Tibial artery (tissue), 4 donors: ENCODE measurements around the gene TUB.

ENCODE experiments used
- DNase-seq, 2 donors: peaks; one replicate each; pipeline ENCODE4 v3.0.0-alpha.2; 2019
- H3K27ac ChIP-seq, 2 donors: fragments of 200-600 bp; sonication (generic) in 1 of 2; 1 replicate in 1 of 2; 2 replicates in 1 of 2; pipeline ENCODE4 v1.5.1; 2018 to 2019; ENCODE audit warnings: mild to moderate bottlenecking in 1 of 2
- H3K27me3 ChIP-seq, 2 donors: fragments of 200-600 bp; sonication (generic) in 1 of 2; one replicate each; pipeline versions ENCODE4 v1.5.1 to v1.6.0; 2016 to 2019
- H3K36me3 ChIP-seq, 3 donors: fragments of 200-600 bp; sonication (generic) in 2 of 3; one replicate each; pipeline ENCODE4 v1.5.1; 2016 to 2019; ENCODE audit warnings: mild to moderate bottlenecking in 2 of 3
- H3K4me1 ChIP-seq, 4 donors: fragments of 200-600 bp; sonication (generic) in 2 of 4; 1 replicate in 3 of 4; 2 replicates in 1 of 4; pipeline ENCODE4 v1.5.1; 2016 to 2019
- H3K4me3 ChIP-seq, 2 donors: fragments of 200-600 bp; sonication (generic) in 1 of 2; 1 replicate in 1 of 2; 2 replicates in 1 of 2; pipeline ENCODE4 v1.5.1; 2018 to 2019; ENCODE audit warnings: mild to moderate bottlenecking in 2 of 2
- H3K9me3 ChIP-seq, 3 donors: fragments of 200-600 bp; sonication (generic) in 1 of 3; one replicate each; pipeline ENCODE4 v1.5.1; 2016 to 2019
- CTCF ChIP-seq, 2 experiments: fragments of 200-600 bp in 1 of 2; fragments of 450-650 bp in 1 of 2; IDR thresholded peaks; one replicate each; pipeline ENCODE4 v1.5.1; 2017 to 2019; ENCODE audit warnings: antibody characterized with exemption in 2 of 2, mild to moderate bottlenecking in 1 of 2, moderate library complexity in 1 of 2
- intact Hi-C: fragments of 100-400 bp; cut with DNase I; formaldehyde crosslinking; loops from one replicate; pipeline ENCODE4 v1.15.0; 2023; ENCODE audit warnings: low total_unique reads

TUB gene

GRCh38 chr11:8092587-8093424, 11.8 kb downstream of the TUB start:
- Histone ChIP-seq H3K27ac (no peak overlapping the region), H3K27me3 (no peaks in the 10 kb centered on the region), H3K4me1 (peaks cover 0 to 4% (median 0%) of the 10 kb centered on the region in 4 donors), H3K4me3 (no peak overlapping the region), H3K36me3 (peaks cover 0 to 30% (median 20%) of the 10 kb centered on the region in 3 donors), H3K9me3 (no peaks in the 10 kb centered on the region)
- TF ChIP-seq CTCF (IDR thresholded peaks at IDR 0.05) = peak; percentile 51 to 52
- DNase-seq = peak; percentile 60 to 70
- intact Hi-C loops = no loop called here

- Histone ChIP-seq H3K27ac (no peak overlapping the region), H3K4me3 (no peak overlapping the region), H3K36me3 (peaks cover 0 to 42% (median 25%) of the 10 kb centered on the region in 3 donors), H3K9me3 (no peaks in the 10 kb centered on the region), H3K4me1 (peaks cover 0 to 4% (median 0%) of the 10 kb centered on the region in 4 donors), H3K27me3 (no peaks in the 10 kb centered on the region)
- intact Hi-C loops = no loop called here
- no peak for TF ChIP-seq CTCF (IDR thresholded peaks at IDR 0.05)
- DNase-seq = peak in 1 of 2 donors; percentile 7
Measured at GRCh38 chr11:8093931-8094575, 13.0 kb downstream of the TUB start.

DNA sequence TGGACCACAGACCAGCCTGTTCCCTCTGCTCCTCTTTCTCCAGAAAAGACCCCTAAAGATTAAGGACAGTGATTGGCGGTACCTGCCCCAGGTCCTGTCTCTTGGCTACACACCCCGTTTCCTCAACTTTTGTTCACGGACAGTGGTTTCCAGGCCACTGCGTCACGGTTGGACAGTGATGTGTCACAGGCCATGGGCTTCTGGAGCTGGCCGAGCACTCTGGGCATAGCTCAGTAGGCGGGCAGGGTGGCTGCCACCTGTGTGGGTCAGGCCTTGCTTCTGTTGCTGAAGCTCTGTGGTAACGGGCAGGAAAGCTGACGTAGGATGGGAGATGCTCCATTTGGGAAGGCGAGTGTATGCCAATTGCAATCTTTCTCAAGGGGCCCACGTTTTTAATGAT, 13.6 kb downstream of the TUB start:
- peak in 1 of 2 donors; percentile 44 for DNase-seq
- intact Hi-C loops = loop anchor here (5.0 kb wide), 1 partner anchor 87 kb away; no protein-coding TSS in a partner anchor

GRCh38 chr11:8095371-8095770, 14.4 kb downstream of the TUB start:
- Histone ChIP-seq H3K27me3 (no peaks in the 10 kb centered on the region), H3K36me3 (peaks cover 0 to 45% (median 34%) of the 10 kb centered on the region in 3 donors), H3K9me3 (no peaks in the 10 kb centered on the region), H3K4me3 (no peak overlapping the region), H3K4me1 (peaks cover 0 to 4% (median 0%) of the 10 kb centered on the region in 4 donors), H3K27ac (no peak overlapping the region)
- intact Hi-C loops = loop anchor here (5.0 kb wide), 1 partner anchor 88 kb away; no protein-coding TSS in a partner anchor
- DNase-seq = peak in 1 of 2 donors; percentile 56
- TF ChIP-seq CTCF (IDR thresholded peaks at IDR 0.05) = no peak

More for the DNA sequence above, 13.6 kb downstream of the TUB start:
- Histone ChIP-seq H3K36me3 (peaks cover 0 to 42% (median 27%) of the 10 kb centered on the region in 3 donors), H3K27ac (no peak overlapping the region), H3K9me3 (no peaks in the 10 kb centered on the region), H3K4me3 (no peak overlapping the region), H3K4me1 (peaks cover 0 to 4% (median 0%) of the 10 kb centered on the region in 4 donors), H3K27me3 (no peaks in the 10 kb centered on the region)
- TF ChIP-seq CTCF (IDR thresholded peaks at IDR 0.05) = no peak

DNA sequence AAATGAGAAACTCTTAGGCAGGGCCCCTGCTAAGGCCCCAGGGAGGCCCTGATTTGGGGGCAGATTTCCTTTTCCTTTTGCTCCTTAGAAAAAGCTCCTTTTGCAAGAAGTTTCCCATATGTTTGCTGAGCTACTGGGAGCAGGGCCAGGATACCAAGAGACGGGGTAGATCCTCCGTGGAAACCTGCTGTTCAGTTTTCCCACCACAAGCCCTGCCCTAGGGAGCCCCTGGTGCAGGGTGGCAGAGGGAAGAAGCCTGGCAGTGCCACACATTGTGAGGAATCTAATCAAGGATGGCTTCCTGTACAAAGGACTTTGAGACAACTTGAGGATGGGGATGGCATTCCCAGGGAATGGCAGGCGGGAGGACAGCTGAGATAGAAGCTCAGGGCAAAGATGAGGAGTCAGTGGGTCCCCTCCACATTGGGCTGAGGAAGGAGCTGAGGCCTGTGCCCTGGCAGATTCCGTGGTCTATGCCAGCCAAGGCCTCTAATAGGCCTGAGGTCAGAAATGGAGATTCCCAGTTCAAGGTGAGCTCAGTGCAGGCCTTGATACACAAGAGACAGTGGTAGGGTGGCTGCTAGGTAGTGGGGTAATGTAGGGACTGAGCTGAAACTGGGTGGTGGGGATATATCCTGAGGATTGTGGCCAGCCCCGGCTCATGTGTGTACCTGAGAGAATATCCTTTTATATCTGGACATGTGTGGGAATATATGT, 15.0 kb downstream of the TUB start:
- peaks cover 0 to 51% (median 40%) of the 10 kb centered on the region in 3 donors for H3K36me3 ChIP-seq
- no peak for TF ChIP-seq CTCF (IDR thresholded peaks at IDR 0.05)
- no peak overlapping the region for H3K4me3 ChIP-seq
- intact Hi-C loops = loop anchor here (5.0 kb wide), 1 partner anchor 89 kb away; no protein-coding TSS in a partner anchor
- no peak for DNase-seq
- H3K4me1 ChIP-seq = peaks cover 0 to 4% (median 0%) of the 10 kb centered on the region in 4 donors
- H3K9me3 ChIP-seq = no peaks in the 10 kb centered on the region
- H3K27me3 ChIP-seq = no peaks in the 10 kb centered on the region
- no peak overlapping the region for H3K27ac ChIP-seq
